Measurements from ENCODE around the gene SLC4A2.

DNA sequence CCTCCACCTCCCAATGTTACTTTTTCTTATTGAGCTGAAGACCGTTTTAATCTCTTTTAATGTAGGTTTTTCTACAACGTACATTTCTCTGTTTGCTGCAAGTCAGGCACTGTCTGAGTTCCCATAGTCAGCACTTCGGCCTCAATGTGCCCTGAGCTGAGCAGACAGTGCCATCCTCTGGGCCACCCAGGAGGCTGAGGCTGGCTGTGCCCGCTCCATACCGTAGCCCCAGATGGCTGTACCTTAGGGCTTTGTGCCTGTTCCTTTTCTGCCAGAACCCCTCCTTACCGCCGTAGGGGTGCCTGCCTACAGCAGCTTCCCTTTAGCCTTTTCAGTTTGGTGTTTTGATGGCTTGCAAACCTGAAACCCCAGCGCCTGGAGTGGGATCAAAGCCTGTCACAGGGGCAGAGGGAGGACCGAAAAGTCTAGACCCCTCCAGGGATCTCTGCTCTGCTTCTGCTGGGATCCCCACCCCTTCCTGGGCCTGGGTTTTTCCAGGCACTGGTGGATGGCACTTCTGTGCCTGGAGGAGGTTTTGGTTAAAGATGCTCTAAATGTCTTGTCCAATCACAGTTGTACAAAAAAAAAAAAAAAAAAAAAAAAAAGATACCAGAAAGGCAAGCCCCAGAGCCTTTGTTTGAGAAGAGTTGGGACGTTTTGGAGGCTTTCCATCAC lies 35.9 kb downstream of the SLC4A2 start:
- TF ChIP-seq, protein P1, sequence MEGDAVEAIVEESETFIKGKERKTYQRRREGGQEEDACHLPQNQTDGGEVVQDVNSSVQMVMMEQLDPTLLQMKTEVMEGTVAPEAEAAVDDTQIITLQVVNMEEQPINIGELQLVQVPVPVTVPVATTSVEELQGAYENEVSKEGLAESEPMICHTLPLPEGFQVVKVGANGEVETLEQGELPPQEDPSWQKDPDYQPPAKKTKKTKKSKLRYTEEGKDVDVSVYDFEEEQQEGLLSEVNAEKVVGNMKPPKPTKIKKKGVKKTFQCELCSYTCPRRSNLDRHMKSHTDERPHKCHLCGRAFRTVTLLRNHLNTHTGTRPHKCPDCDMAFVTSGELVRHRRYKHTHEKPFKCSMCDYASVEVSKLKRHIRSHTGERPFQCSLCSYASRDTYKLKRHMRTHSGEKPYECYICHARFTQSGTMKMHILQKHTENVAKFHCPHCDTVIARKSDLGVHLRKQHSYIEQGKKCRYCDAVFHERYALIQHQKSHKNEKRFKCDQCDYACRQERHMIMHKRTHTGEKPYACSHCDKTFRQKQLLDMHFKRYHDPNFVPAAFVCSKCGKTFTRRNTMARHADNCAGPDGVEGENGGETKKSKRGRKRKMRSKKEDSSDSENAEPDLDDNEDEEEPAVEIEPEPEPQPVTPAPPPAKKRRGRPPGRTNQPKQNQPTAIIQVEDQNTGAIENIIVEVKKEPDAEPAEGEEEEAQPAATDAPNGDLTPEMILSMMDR (IDR thresholded peaks at IDR 0.05; ENCODE audit: poor library complexity), result no peak
- TF ChIP-seq EZH2 (IDR thresholded peaks at IDR 0.05; ENCODE audit: borderline replicate concordance) (no peak), EZH2phosphoT487 (IDR thresholded peaks at IDR 0.05; ENCODE audit: low read depth, severe bottlenecking, unreplicated experiment) (no peak)

All from hepatocyte (in vitro differentiated cells).